Measurements from ENCODE around the gene SMCO2. TPM values are rescaled to one million over a fixed set of nuclear protein-coding genes. Genes with fewer than 3 reads are reported as not detected.

SMCO2 gene
- total RNA-seq, 1 experiment from 2014 or later: 1.7 TPM

DNA sequence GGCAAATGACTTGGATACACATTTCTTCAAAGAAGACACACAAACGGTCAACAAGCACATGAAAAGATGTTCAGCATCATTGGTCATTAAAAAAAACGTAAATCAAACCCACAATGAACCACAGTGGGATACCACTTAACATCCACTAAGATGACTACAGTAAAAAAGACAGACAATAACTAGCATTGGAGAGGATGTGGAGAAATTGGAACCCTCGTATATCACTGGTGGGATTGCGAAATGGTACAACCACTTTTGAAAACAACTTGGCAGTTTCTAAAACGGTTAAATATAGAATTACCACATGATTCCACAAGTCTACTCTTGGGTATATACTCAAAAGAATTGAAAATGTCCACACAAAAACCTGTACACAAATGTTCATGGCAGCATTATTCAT, 52.2 kb downstream of the SMCO2 start:
- ATAC-seq (no peak), DNase-seq (no peak)
- CTCF ChIA-PET: no interaction called here

DNA sequence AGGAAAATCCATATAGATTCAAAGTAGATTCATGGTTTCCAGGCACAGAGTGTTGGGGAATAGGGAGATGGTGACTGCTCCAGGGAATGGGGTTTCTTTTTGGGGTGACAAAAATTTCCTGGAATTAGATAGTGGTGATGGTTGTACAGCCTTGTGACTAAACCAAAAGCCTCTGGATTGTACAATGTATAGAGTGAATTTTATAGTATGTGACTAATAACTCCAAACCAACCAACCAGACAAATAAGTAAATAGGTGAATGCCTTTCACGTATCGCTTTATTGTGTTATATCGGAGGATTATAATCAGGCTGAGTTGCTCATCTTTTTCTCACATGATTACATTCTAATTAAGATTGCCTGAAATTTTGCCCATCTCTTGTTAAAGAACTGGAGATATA, 52.8 kb downstream of the SMCO2 start:
- Histone ChIP-seq H3K27ac (ENCODE audit: low read length) (no peak overlapping the region), H3K4me1 (ENCODE audit: insufficient read depth, low read length) (peaks cover 4% of the 10 kb centered on the region), H4K20me1 (ENCODE audit: low read length) (no peaks in the 10 kb centered on the region), H3K79me2 (ENCODE audit: low read length) (no peaks in the 10 kb centered on the region), H3F3A (ENCODE audit: low read length, unreplicated experiment) (no peaks in the 10 kb centered on the region), H3K9me2 (replicated peaks; ENCODE audit: low read length) (no peaks in the 10 kb centered on the region), H3K4me2 (ENCODE audit: low read length) (peak overlapping the region; percentile 21; the same call in 1 of the 2 replicates), H3K36me3 (ENCODE audit: low read depth, low read length) (no peaks in the 10 kb centered on the region), H3K27me3 (ENCODE audit: low read length) (no peaks in the 10 kb centered on the region), H3K4me3 (ENCODE audit: low read length) (no peak overlapping the region), H3K9me3 (ENCODE audit: low read length) (no peaks in the 10 kb centered on the region), H2AFZ (ENCODE audit: low read length) (0 out of 2 replicates have a peak overlapping the region, but pooled peaks have one; percentile 0), H3K9ac (ENCODE audit: low read length) (no peak overlapping the region)
- ChIA-PET POLR2A (ENCODE audit: unreplicated experiment) (no interaction called here), CTCF (no interaction called here)
- ATAC-seq: peak; percentile 92
- BruUV-seq (replicated peaks): no TSS peak
- TF ChIP-seq EZH2phosphoT487 (IDR thresholded peaks at IDR 0.05; ENCODE audit: borderline replicate concordance, low read length) (no peak), EZH2 (IDR thresholded peaks at IDR 0.05; ENCODE audit: low read length, unreplicated experiment) (no peak)
- TF ChIP-seq, protein P1, sequence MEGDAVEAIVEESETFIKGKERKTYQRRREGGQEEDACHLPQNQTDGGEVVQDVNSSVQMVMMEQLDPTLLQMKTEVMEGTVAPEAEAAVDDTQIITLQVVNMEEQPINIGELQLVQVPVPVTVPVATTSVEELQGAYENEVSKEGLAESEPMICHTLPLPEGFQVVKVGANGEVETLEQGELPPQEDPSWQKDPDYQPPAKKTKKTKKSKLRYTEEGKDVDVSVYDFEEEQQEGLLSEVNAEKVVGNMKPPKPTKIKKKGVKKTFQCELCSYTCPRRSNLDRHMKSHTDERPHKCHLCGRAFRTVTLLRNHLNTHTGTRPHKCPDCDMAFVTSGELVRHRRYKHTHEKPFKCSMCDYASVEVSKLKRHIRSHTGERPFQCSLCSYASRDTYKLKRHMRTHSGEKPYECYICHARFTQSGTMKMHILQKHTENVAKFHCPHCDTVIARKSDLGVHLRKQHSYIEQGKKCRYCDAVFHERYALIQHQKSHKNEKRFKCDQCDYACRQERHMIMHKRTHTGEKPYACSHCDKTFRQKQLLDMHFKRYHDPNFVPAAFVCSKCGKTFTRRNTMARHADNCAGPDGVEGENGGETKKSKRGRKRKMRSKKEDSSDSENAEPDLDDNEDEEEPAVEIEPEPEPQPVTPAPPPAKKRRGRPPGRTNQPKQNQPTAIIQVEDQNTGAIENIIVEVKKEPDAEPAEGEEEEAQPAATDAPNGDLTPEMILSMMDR (conservative IDR thresholded peaks at IDR 0.05; ENCODE audit: low read depth, low read length): no peak
- intact Hi-C loops (cut with micrococcal nuclease): no loop called here
- DNase-seq: peak; percentile 51

More for the DNA sequence above, 52.2 kb downstream of the SMCO2 start:
- Histone ChIP-seq H3K9me2 (replicated peaks; ENCODE audit: low read length) (no peaks in the 10 kb centered on the region), H3K4me1 (ENCODE audit: insufficient read depth, low read length) (peaks cover 4% of the 10 kb centered on the region), H3K4me3 (ENCODE audit: low read length) (no peak overlapping the region), H3K4me2 (ENCODE audit: low read length) (no peak overlapping the region), H3K27ac (ENCODE audit: low read length) (no peak overlapping the region), H3K79me2 (ENCODE audit: low read length) (no peaks in the 10 kb centered on the region), H4K20me1 (ENCODE audit: low read length) (no peaks in the 10 kb centered on the region), H2AFZ (ENCODE audit: low read length) (no peak overlapping the region), H3K27me3 (ENCODE audit: low read length) (no peaks in the 10 kb centered on the region), H3K9me3 (ENCODE audit: low read length) (no peaks in the 10 kb centered on the region), H3F3A (ENCODE audit: low read length, unreplicated experiment) (no peaks in the 10 kb centered on the region), H3K36me3 (ENCODE audit: low read depth, low read length) (no peaks in the 10 kb centered on the region), H3K9ac (ENCODE audit: low read length) (no peak overlapping the region)
- TF ChIP-seq, protein P1 (conservative IDR thresholded peaks at IDR 0.05; ENCODE audit: low read depth, low read length): no peak
- no peak for TF ChIP-seq EZH2phosphoT487 (IDR thresholded peaks at IDR 0.05; ENCODE audit: borderline replicate concordance, low read length)
- no peak for TF ChIP-seq EZH2 (IDR thresholded peaks at IDR 0.05; ENCODE audit: low read length, unreplicated experiment)
- intact Hi-C loops (cut with micrococcal nuclease): no loop called here
- no TSS peak for BruUV-seq (replicated peaks)
- POLR2A ChIA-PET (ENCODE audit: unreplicated experiment): no interaction called here

DNA sequence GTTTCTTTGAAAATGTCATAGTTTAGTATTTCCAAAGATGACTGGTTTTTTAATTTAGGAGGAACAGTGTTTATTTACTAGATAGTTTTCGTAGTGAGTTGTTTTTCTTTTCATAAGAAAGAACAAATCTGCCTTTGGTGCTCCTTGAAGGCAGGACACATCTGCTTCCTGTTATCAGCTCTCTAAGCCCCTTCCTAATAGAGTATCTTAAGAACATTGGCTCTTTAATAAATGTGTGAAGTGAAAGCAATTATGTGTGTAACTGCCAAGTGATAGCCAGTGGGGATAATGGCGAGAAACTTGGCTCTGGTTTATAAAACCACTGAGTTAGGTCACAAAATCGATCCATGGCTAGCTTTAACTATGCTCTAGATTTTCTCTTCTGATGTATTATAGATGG, 54.0 kb downstream of the SMCO2 start:
- no peaks in the 10 kb centered on the region for H3K36me3 ChIP-seq (ENCODE audit: low read depth, low read length)
- no peaks in the 10 kb centered on the region for H3K9me3 ChIP-seq (ENCODE audit: low read length)
- H3K9me2 ChIP-seq (replicated peaks; ENCODE audit: low read length): no peaks in the 10 kb centered on the region
- H3K79me2 ChIP-seq (ENCODE audit: low read length): no peaks in the 10 kb centered on the region
- TF ChIP-seq EZH2 (IDR thresholded peaks at IDR 0.05; ENCODE audit: low read length, unreplicated experiment) (no peak), EZH2phosphoT487 (IDR thresholded peaks at IDR 0.05; ENCODE audit: borderline replicate concordance, low read length) (no peak)
- TF ChIP-seq, protein P1 (conservative IDR thresholded peaks at IDR 0.05; ENCODE audit: low read depth, low read length): no peak
- ATAC-seq: no peak
- H3K27ac ChIP-seq (ENCODE audit: low read length): no peak overlapping the region
- no peak for DNase-seq
- no peaks in the 10 kb centered on the region for H3F3A ChIP-seq (ENCODE audit: low read length, unreplicated experiment)
- POLR2A ChIA-PET (ENCODE audit: unreplicated experiment): no interaction called here
- intact Hi-C loops (cut with micrococcal nuclease): no loop called here
- no peaks in the 10 kb centered on the region for H3K27me3 ChIP-seq (ENCODE audit: low read length)
- H2AFZ ChIP-seq (ENCODE audit: low read length): no peak overlapping the region
- CTCF ChIA-PET: no interaction called here
- H4K20me1 ChIP-seq (ENCODE audit: low read length): no peaks in the 10 kb centered on the region
- no peak overlapping the region for H3K9ac ChIP-seq (ENCODE audit: low read length)
- no peak overlapping the region for H3K4me2 ChIP-seq (ENCODE audit: low read length)
- BruUV-seq (replicated peaks): no TSS peak
- peaks cover 4% of the 10 kb centered on the region for H3K4me1 ChIP-seq (ENCODE audit: insufficient read depth, low read length)
- no peak overlapping the region for H3K4me3 ChIP-seq (ENCODE audit: low read length)
